NCI-H2196 treated with DMSO at 0.1 percent for 48 hours (cell line): ENCODE data around the gene PPP5C.
A peak's percentile ranks its signal among the peaks of the same experiment; 100 is the strongest.
"Not testable (repeated sequence)": the region's sequence is repeated elsewhere in the genome, so short reads cannot be mapped to it uniquely, and the experiment has no call there.

Source experiments
- DNase-seq: peaks from one replicate; lab custom pipeline; 2025; ENCODE audit not compliant: unreplicated experiment; lab: John Stamatoyannopoulos, UW

Gene PPP5C

GRCh38 chr19:46346821-46347571 is at the start of gene PPP5C:
Gene PPP5C, plus strand, starts transcription at chr19:46347087. Its CDS starts 10 bp downstream, at chr19:46347097.
- DNase-seq: peak; percentile 89

- DNase-seq: no peak
These were observed 49.0 kb upstream of the PPP5C start for GRCh38 chr19:46297700-46298478.

GRCh38 chr19:46298479-46299003 is 48.3 kb upstream of the PPP5C start:
- no peak for DNase-seq

- DNase-seq: peak; percentile 93
These were observed 47.8 kb upstream of the PPP5C start for GRCh38 chr19:46299004-46299509.

- DNase-seq: no peak
These were observed 47.2 kb upstream of the PPP5C start for GRCh38 chr19:46299695-46300094.

GRCh38 chr19:46303322-46303690 is 43.6 kb upstream of the PPP5C start:
- no peak for DNase-seq

GRCh38 chr19:46303691-46304397 is 43.0 kb upstream of the PPP5C start:
- no peak for DNase-seq

- DNase-seq: no peak
These were observed 40.4 kb upstream of the PPP5C start for GRCh38 chr19:46306501-46306900.

- DNase-seq: no peak
These were observed 38.4 kb upstream of the PPP5C start for GRCh38 chr19:46308510-46308909.

- no peak for DNase-seq
These were observed 37.8 kb upstream of the PPP5C start for GRCh38 chr19:46309056-46309455.

- no peak for DNase-seq
These were observed 35.4 kb upstream of the PPP5C start for GRCh38 chr19:46311444-46311843.

- DNase-seq: not testable (repeated sequence)
These were observed 33.1 kb upstream of the PPP5C start for GRCh38 chr19:46313540-46314469.

- DNase-seq: no peak
These were observed 29.5 kb upstream of the PPP5C start for GRCh38 chr19:46317339-46317738.

- no peak for DNase-seq
These were observed 27.3 kb upstream of the PPP5C start for GRCh38 chr19:46319613-46320012.

- no peak for DNase-seq
These were observed 26.3 kb upstream of the PPP5C start for GRCh38 chr19:46320559-46320958.

- DNase-seq: no peak
These were observed 25.2 kb upstream of the PPP5C start for GRCh38 chr19:46321653-46322052.

GRCh38 chr19:46323227-46323626 is 23.7 kb upstream of the PPP5C start:
- not testable (repeated sequence) for DNase-seq

- DNase-seq: no peak
These were observed 22.6 kb upstream of the PPP5C start for GRCh38 chr19:46324277-46324676.

- DNase-seq: no peak
These were observed 20.3 kb upstream of the PPP5C start for GRCh38 chr19:46326608-46327007.

GRCh38 chr19:46328079-46328478 is 18.8 kb upstream of the PPP5C start:
- no peak for DNase-seq
